ENCODE data around the gene SMC1A.
"Not testable (repeated sequence)": the region's sequence is repeated elsewhere in the genome, so short reads cannot be mapped to it uniquely, and the experiment has no call there.

SMC1A gene

DNA sequence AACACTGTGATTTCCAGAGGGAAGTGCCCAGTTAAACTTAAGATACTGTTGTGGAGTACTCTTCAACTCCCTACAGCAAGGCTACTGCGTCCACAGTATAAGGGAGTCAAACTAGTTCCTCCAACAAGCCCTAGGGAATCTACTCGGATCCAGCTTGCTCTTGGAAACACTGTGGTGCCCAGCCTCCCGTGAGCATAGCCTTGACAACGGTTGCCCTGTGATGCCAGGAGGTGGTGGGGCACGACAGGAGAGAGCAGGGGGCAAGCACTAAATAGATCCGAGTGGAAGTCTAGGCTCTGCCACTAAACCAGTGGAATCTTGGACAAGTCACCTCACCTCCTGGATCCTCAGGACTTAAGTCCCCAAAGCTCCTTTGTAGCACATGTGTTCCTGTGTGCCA lies 45.6 kb downstream of the SMC1A start:
- no peak for DNase-seq (ENCODE audit: low read depth)
- H3K4me3 ChIP-seq (ENCODE audit: low read length), result no peak overlapping the region
- TF ChIP-seq, protein P1, sequence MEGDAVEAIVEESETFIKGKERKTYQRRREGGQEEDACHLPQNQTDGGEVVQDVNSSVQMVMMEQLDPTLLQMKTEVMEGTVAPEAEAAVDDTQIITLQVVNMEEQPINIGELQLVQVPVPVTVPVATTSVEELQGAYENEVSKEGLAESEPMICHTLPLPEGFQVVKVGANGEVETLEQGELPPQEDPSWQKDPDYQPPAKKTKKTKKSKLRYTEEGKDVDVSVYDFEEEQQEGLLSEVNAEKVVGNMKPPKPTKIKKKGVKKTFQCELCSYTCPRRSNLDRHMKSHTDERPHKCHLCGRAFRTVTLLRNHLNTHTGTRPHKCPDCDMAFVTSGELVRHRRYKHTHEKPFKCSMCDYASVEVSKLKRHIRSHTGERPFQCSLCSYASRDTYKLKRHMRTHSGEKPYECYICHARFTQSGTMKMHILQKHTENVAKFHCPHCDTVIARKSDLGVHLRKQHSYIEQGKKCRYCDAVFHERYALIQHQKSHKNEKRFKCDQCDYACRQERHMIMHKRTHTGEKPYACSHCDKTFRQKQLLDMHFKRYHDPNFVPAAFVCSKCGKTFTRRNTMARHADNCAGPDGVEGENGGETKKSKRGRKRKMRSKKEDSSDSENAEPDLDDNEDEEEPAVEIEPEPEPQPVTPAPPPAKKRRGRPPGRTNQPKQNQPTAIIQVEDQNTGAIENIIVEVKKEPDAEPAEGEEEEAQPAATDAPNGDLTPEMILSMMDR (IDR thresholded peaks at IDR 0.05; ENCODE audit: insufficient read depth, low read depth, low read length, missing control alignments), result no peak

DNA sequence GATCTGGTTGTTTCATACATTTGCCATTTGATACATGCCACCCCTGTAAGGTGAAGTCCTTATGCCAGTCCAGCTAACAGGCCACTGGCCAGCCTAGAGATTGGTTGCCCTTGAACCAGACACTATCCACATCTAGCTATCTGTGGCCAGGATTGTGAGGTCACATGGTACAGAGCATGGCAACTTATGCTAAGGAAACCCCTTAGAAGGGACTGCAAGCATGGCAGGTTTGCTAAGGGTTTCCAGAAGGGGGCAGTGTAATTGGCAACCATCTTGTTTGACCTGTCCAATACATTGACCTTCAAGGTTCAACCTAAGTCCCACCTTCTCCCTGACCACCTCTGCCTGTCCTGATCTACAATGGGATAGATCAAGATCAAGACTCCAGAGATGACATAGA lies 47.5 kb downstream of the SMC1A start:
- H3K4me3 ChIP-seq (ENCODE audit: low read length), result no peak overlapping the region
- no peak for DNase-seq (ENCODE audit: low read depth)
- TF ChIP-seq, protein P1 (IDR thresholded peaks at IDR 0.05; ENCODE audit: insufficient read depth, low read depth, low read length, missing control alignments), result no peak

DNA sequence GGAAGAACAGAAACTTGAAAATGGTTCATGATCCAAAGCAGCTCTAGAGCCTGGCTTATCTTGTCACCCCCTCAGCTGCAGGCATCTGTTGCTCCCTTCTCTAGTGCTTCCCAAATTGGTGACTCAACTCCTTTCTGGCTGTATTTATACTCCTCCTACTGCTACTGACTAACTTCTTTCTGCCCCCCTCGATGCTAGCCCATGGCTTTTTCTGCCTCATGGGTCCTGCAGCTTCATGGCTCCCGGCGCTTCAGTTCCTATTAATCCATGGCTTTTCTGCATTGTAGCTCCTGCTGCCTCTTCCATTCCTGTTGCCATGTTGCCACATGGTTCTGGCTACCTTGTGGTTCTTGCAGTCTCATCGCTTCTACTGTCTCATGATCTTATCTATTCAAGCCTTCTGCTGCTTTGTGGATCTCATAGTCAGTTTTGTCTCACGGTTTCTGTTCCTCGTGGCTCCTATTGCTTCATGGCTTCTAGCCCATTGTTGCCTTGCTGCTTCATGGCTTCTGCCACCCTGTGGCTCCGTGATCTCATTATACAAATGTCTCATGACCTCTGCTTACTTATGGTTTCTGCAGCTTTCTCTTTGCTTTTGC lies 48.1 kb downstream of the SMC1A start:
- DNase-seq (ENCODE audit: low read depth), result no peak

DNA sequence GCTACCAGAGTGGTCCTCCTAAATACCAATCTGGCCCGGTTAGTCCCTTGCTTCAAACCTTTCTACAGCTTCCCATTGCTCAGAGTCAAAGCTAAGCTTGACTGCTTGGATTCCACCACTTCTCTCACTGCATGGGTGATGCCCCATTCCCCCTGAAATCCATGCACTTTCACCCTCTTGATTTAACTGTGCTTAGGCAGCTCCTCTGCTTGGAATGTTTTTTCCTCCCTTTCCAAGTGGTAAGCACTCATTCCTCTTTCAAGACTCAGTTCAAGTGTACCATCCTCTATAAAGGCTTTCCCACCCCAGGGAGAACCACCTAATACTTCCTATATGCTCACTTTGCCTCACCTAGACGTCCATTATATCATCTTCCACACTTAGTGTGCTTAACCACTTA lies 49.1 kb downstream of the SMC1A start:
- TF ChIP-seq, protein P1 (IDR thresholded peaks at IDR 0.05; ENCODE audit: insufficient read depth, low read depth, low read length, missing control alignments), result no peak
- DNase-seq (ENCODE audit: low read depth), result no peak
- H3K4me3 ChIP-seq (ENCODE audit: low read length), result no peak overlapping the region

More for the DNA sequence above, 48.1 kb downstream of the SMC1A start:
- H3K4me3 ChIP-seq (ENCODE audit: low read length), result no peak overlapping the region
- TF ChIP-seq, protein P1 (IDR thresholded peaks at IDR 0.05; ENCODE audit: insufficient read depth, low read depth, low read length, missing control alignments), result no peak

DNA sequence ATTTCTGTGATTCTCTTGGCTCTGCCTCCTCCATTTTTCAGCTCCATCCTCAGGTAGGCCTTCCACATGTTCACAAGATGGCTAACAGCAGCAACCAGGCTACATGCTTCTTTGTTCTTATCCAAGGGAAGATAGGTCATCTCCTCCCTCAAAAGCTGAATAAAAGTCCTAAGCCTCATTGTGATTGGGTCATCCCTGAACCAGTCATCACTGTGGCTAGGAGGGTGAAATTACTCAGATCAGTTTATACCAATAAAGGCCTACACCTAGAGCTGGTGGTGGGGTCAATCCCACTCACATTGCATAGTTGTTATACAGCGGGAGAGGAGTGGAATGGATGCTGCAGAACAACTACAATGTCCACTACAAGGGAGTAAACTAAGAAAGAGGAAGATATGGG lies 56.0 kb downstream of the SMC1A start:
- DNase-seq (ENCODE audit: low read depth); H3K4me3 ChIP-seq (ENCODE audit: low read length): not testable (repeated sequence)

DNA sequence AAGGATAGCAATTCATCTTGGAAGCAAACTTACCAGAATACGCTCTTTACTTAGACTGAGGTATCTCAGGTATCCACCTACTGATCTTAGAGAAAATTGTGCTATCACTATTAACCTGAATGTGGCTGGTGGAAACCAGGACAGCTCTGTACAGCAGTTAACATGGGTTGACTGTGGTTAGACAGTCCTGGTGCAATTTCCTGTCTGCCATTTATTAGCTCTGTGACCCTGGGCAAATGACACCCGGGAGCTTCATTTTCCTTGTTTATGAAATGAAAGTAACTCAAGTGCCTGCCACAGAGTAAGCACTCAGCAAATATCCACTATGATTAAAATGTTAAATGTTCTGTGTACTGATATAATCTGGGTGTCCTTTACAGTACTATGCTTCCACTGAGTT lies 60.0 kb downstream of the SMC1A start:
- no peak overlapping the region for H3K4me3 ChIP-seq (ENCODE audit: low read length)
- no peak for DNase-seq (ENCODE audit: low read depth)
- TF ChIP-seq, protein P1 (IDR thresholded peaks at IDR 0.05; ENCODE audit: insufficient read depth, low read depth, low read length, missing control alignments), result no peak

DNA sequence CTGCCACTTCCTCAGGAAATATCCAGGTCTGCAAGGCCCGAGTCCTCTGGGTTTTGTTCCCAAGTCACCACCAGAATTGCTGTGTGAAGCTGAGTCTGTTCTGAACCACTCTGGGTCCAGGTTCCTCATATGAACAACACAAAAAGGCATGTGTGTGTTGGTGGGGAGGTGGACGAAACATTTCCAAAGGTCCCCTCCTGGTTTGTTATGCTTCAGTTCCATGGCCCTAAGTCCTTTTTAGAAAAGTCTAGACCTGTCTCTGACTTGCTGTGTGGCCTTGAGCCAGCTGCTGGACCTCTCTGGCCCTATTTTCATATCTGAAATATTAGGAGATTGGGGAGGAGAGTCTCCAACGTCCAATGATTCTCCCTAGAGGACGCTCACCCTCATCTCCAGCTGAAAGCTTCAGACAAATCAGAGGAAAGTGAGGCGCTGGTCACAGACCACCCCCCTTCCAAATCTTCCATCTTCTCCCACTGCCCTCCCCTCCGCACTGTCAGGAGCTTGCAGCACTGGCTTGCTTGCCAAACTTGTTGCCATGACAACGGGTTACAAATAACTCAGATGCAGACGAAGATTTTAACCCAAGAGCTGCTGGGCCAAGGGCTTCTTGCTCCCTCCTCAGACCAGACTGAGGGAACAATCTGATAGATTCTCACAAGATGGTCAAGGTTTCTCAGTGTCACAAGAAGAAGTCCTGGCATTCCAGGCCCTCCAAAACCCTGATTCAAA lies 64.5 kb downstream of the SMC1A start:
- DNase-seq (ENCODE audit: low read depth), result no peak
- TF ChIP-seq, protein P1 (IDR thresholded peaks at IDR 0.05; ENCODE audit: insufficient read depth, low read depth, low read length, missing control alignments), result no peak
- no peak overlapping the region for H3K4me3 ChIP-seq (ENCODE audit: low read length)

Measured in epithelial cell of esophagus (primary cell).